HCT116 (cell line): Measurements from ENCODE around the gene KAT6B. TPM values are rescaled to one million over a fixed set of nuclear protein-coding genes. Genes with fewer than 3 reads are reported as not detected.

ENCODE experiments used
- ATAC-seq: fragments of 200-7000 bp; cut with Tn5 transposase; 2 replicates; pipeline ENCODE4 v1.9.1; 2020; ENCODE audit warnings: mild to moderate bottlenecking, moderate library complexity
- BruUV-seq: library from RNA; stranded (reverse); fragments of 400-500 nt; replicated peaks from 2 replicates; lab custom pipeline; 2021; lab: Mats Ljungman, UMichigan
- CTCF ChIA-PET: fragments of 300-600 bp; sonication (Branson Sonifier 250); formaldehyde crosslinking; loops from one replicate; lab custom pipeline; 2021; ENCODE audit warnings: antibody characterized with exemption; lab: Charles Lee
- POLR2A ChIA-PET: fragments of 300-600, 350-600 bp; sonication (Branson Sonifier 250); formaldehyde crosslinking; loops from one replicate; lab custom pipeline; 2021; ENCODE audit warnings: antibody characterized with exemption; lab: Charles Lee
- RAD21 ChIA-PET, 2 experiments: fragments of 300-600 bp; sonication (Branson Sonifier 250); formaldehyde crosslinking; loops; one replicate each; lab custom pipeline; 2023; ENCODE audit warnings: low total read pairs in 2 of 2; ENCODE audit not compliant: uncharacterized antibody in 2 of 2, unreplicated experiment in 2 of 2, low non-redundant PET in 1 of 2; lab: Charles Lee
- DNase-seq: peaks from one replicate; pipeline ENCODE4 v3.0.0-alpha.2; 2010; ENCODE audit warnings: low read depth, low spot score
- H2AFZ ChIP-seq: fragments of 200-600 bp; shearing (Covaris generic), sonication (generic); 2 replicates; pipeline ENCODE4 v1.6.1; 2017; ENCODE audit warnings: low read depth, mixed run types, mixed read lengths, antibody characterized with exemption, low read length; ENCODE audit not compliant: poor library complexity, severe bottlenecking
- H3K27ac ChIP-seq: 2 replicates; pipeline ENCODE4 v1.5.1; 2012; ENCODE audit warnings: low read depth, low read length
- H3K27me3 ChIP-seq: fragments of 200-600 bp; sonication (generic); 2 replicates; pipeline ENCODE4 v1.6.1; 2016; ENCODE audit warnings: mixed run types, low read length, mixed read lengths; ENCODE audit not compliant: insufficient read depth
- H3K36me3 ChIP-seq, 2 experiments: fragments of 200-500 bp in 1 of 2; fragments of 200-600 bp in 1 of 2; sonication (Bioruptor generic) in 1 of 2; sonication (generic) in 1 of 2; 2 replicates each; pipeline versions ENCODE4 v1.5.1 to v1.6.1; 2014 to 2016; ENCODE audit warnings: low read length in 2 of 2, inconsistent platforms in 1 of 2, mixed read lengths in 1 of 2, mixed run types in 1 of 2; ENCODE audit not compliant: insufficient read depth in 2 of 2, control insufficient read depth in 1 of 2
- H3K4me1 ChIP-seq, 2 experiments: fragments of 200-600 bp in 1 of 2; sonication (generic) in 1 of 2; 2 replicates each; pipeline versions ENCODE4 v1.5.1 to v1.6.1; 2012 to 2017; ENCODE audit warnings: low read length in 2 of 2, inconsistent platforms in 1 of 2, mild to moderate bottlenecking in 1 of 2, mixed read lengths in 1 of 2, mixed run types in 1 of 2, moderate library complexity in 1 of 2; ENCODE audit not compliant: insufficient read depth in 2 of 2, control insufficient read depth in 1 of 2
- H3K4me2 ChIP-seq: fragments of 200-600 bp; sonication (generic); 2 replicates; pipeline ENCODE4 v1.6.1; 2017; ENCODE audit warnings: mixed run types, low read length, mixed read lengths
- H3K4me3 ChIP-seq, 2 experiments: fragments of 200-600 bp in 1 of 2; sonication (generic) in 1 of 2; replicated peaks in 1 of 2; 2 replicates each; pipeline ENCODE4 v1.5.1; 2011 to 2016; ENCODE audit warnings: low read length in 2 of 2, control low read depth in 1 of 2, low read depth in 1 of 2, mild to moderate bottlenecking in 1 of 2, mixed read lengths in 1 of 2, mixed run types in 1 of 2
- H3K79me2 ChIP-seq: fragments of 200-600 bp; sonication (generic); 2 replicates; pipeline ENCODE4 v1.6.1; 2017; ENCODE audit warnings: mild to moderate bottlenecking, mixed run types, low read length, moderate library complexity, mixed read lengths; ENCODE audit not compliant: insufficient read depth
- H3K9ac ChIP-seq: fragments of 200-600 bp; sonication (generic); 2 replicates; pipeline ENCODE4 v1.6.1; 2016; ENCODE audit warnings: low read length, mixed read lengths
- H3K9me2 ChIP-seq: fragments of 200-600 bp; sonication (generic), shearing (Covaris generic); 2 replicates; pipeline ENCODE4 v1.6.1; 2017; ENCODE audit warnings: mixed run types, mild to moderate bottlenecking, moderate library complexity; ENCODE audit not compliant: insufficient read depth
- H3K9me3 ChIP-seq, 2 experiments: fragments of 200-500 bp in 1 of 2; fragments of 200-600 bp in 1 of 2; sonication (Bioruptor generic) in 1 of 2; sonication (generic) in 1 of 2; 2 replicates each; pipeline ENCODE4 v1.6.1; 2014 to 2017; ENCODE audit warnings: low read length in 2 of 2, mixed read lengths in 2 of 2, inconsistent platforms in 1 of 2, low read depth in 1 of 2, mild to moderate bottlenecking in 1 of 2, mixed run types in 1 of 2, moderate library complexity in 1 of 2; ENCODE audit not compliant: control insufficient read depth in 1 of 2, insufficient read depth in 1 of 2
- H4K20me1 ChIP-seq: fragments of 200-600 bp; sonication (generic), shearing (Covaris generic); 2 replicates; pipeline ENCODE4 v1.6.1; 2017; ENCODE audit warnings: mixed run types, mild to moderate bottlenecking, moderate library complexity; ENCODE audit not compliant: insufficient read depth
- CEBPB ChIP-seq: IDR thresholded peaks from 2 replicates; pipeline ENCODE4 v1.6.1; 2012; ENCODE audit warnings: low read depth
- EZH2phosphoT487 ChIP-seq: fragments of 200-600 bp; IDR thresholded peaks from 2 replicates; pipeline ENCODE4 v1.6.1; 2018; ENCODE audit warnings: antibody characterized with exemption, borderline replicate concordance
- MAX ChIP-seq: IDR thresholded peaks from 2 replicates; pipeline ENCODE4 v1.6.1; 2012
- POLR2AphosphoS5 ChIP-seq: IDR thresholded peaks from 2 replicates; pipeline ENCODE4 v1.6.1; 2011; ENCODE audit warnings: mild to moderate bottlenecking, low read depth, low read length, moderate library complexity
- SIN3A ChIP-seq: IDR thresholded peaks from 2 replicates; pipeline ENCODE4 v1.6.1; 2012; ENCODE audit warnings: low read depth
- SP1 ChIP-seq: IDR thresholded peaks from 2 replicates; pipeline ENCODE4 v1.6.1; 2012; ENCODE audit warnings: low read depth
- SRF ChIP-seq: IDR thresholded peaks from 2 replicates; pipeline ENCODE4 v1.6.1; 2012; ENCODE audit warnings: low read depth
- TCF7L2 ChIP-seq: IDR thresholded peaks from 2 replicates; pipeline ENCODE4 v1.7.0; 2011; ENCODE audit warnings: borderline replicate concordance, inconsistent platforms; ENCODE audit not compliant: insufficient read depth, insufficient read length; ENCODE audit errors: extremely low read depth
- ZFX ChIP-seq: fragments of 450-650 bp; IDR thresholded peaks from 2 replicates; pipeline ENCODE4 v1.6.1; 2017
- ZNF274 ChIP-seq: fragments of 200-500 bp; sonication (Bioruptor generic); IDR thresholded peaks from 2 replicates; pipeline ENCODE4 v1.6.1; 2014; ENCODE audit warnings: mild to moderate bottlenecking, low read depth, low read length, inconsistent platforms
- intact Hi-C: fragments of 100-400 bp; cut with micrococcal nuclease; formaldehyde crosslinking; loops from 2 replicates; pipeline ENCODE4 v1.10.0; 2022
- total RNA-seq: library from RNA; stranded (reverse); gene quantifications from one replicate; pipeline ENCODE4 v1.2.1, GENCODE V29; 2021; ENCODE audit not compliant: unreplicated experiment

Gene KAT6B
- total RNA-seq, 1 experiment from 2014 or later, result 17.8 TPM

GRCh38 chr10:75035975-75036708, 209.7 kb downstream of the KAT6B start:
- ATAC-seq (no peak), DNase-seq (no peak)
- no peak overlapping the region for H3K9ac ChIP-seq
- no peaks in the 10 kb centered on the region for H3K36me3 ChIP-seq
- no peaks in the 10 kb centered on the region for H3K79me2 ChIP-seq
- peaks cover 0 to 22% of the 10 kb centered on the region in 2 experiments; a peak in 2 of 4 replicates for H3K4me1 ChIP-seq
- intact Hi-C loops, result no loop called here
- H3K9me3 ChIP-seq, result no peaks in the 10 kb centered on the region
- H3K27ac ChIP-seq, result no peak overlapping the region
- no peak overlapping the region for H3K4me3 ChIP-seq
- TF ChIP-seq EZH2phosphoT487, result no peak
- TF ChIP-seq SIN3A, result no peak
- TF ChIP-seq MAX, result no peak
- no peak for TF ChIP-seq ZFX
- no peak for TF ChIP-seq TCF7L2
- no peak for TF ChIP-seq CEBPB
- no peak for TF ChIP-seq ZNF274
- TF ChIP-seq SRF, result no peak
- no peak for TF ChIP-seq POLR2AphosphoS5
- TF ChIP-seq SP1, result no peak
- no peaks in the 10 kb centered on the region for H3K27me3 ChIP-seq
- ChIA-PET CTCF (no interaction called here), POLR2A (no interaction called here), RAD21 (no interaction called here)
- H3K9me2 ChIP-seq, result no peaks in the 10 kb centered on the region
- BruUV-seq, result no TSS peak
- no peaks in the 10 kb centered on the region for H4K20me1 ChIP-seq
- H2AFZ ChIP-seq, result no peak overlapping the region
- no peak overlapping the region for H3K4me2 ChIP-seq
